Measurements from ENCODE around the gene TIMELESS.
"Not testable (repeated sequence)": the region's sequence is repeated elsewhere in the genome, so short reads cannot be mapped to it uniquely, and the experiment has no call there.

Gene TIMELESS, protein sequence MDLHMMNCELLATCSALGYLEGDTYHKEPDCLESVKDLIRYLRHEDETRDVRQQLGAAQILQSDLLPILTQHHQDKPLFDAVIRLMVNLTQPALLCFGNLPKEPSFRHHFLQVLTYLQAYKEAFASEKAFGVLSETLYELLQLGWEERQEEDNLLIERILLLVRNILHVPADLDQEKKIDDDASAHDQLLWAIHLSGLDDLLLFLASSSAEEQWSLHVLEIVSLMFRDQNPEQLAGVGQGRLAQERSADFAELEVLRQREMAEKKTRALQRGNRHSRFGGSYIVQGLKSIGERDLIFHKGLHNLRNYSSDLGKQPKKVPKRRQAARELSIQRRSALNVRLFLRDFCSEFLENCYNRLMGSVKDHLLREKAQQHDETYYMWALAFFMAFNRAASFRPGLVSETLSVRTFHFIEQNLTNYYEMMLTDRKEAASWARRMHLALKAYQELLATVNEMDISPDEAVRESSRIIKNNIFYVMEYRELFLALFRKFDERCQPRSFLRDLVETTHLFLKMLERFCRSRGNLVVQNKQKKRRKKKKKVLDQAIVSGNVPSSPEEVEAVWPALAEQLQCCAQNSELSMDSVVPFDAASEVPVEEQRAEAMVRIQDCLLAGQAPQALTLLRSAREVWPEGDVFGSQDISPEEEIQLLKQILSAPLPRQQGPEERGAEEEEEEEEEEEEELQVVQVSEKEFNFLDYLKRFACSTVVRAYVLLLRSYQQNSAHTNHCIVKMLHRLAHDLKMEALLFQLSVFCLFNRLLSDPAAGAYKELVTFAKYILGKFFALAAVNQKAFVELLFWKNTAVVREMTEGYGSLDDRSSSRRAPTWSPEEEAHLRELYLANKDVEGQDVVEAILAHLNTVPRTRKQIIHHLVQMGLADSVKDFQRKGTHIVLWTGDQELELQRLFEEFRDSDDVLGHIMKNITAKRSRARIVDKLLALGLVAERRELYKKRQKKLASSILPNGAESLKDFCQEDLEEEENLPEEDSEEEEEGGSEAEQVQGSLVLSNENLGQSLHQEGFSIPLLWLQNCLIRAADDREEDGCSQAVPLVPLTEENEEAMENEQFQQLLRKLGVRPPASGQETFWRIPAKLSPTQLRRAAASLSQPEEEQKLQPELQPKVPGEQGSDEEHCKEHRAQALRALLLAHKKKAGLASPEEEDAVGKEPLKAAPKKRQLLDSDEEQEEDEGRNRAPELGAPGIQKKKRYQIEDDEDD

DNA sequence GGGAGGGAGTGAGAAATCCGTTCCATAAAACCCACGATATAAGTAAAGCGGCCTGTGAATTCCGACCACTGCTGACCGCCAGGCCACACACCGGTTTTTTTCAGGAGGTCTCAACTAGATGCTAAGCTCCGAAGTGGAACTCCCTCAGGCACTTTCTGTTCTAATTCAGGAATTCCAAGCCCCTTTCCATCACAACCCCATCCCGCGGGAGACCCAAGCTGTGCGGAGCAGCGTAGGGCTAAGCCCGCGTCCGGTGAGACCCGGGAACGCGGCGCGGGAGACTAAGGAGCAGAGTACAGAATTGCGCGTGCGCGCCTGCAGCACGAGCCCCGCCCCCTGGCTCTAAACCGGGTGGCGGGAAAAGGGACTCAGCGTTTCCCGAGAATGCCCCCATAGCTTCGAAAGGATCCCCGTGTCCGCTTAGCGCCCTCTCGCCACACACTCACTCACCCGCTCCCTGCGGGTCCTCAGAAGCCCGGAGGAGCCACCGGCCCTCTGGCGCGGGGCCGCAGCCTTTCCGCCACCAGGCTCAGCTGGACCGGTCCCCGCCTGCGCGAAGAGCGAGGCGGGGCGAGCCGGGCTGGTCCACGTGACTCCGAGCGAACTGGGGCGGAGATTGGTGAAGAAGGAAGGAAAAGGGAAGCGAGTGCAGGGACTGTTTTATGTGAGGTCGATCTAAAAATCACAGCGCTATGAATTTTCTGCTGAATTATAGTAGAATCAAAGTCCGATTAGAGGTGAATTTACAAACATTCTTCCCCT lies at the start of gene TIMELESS:
TIMELESS (minus strand) TSS at position 567 of the 762 bp plus-strand sequence. CDS start 15,256 bp downstream, outside the sequence.
- H3K36me3 ChIP-seq (ENCODE audit: control insufficient read depth, insufficient read depth, low read length) = no peaks in the 10 kb centered on the region
- H3K4me1 ChIP-seq (ENCODE audit: control insufficient read depth, insufficient read depth, low read length) = no peaks in the 10 kb centered on the region
- peak within 1 kb of the TSS; percentile 93 for H3K4me3 ChIP-seq (ENCODE audit: low read length)
- H3K27me3 ChIP-seq (ENCODE audit: control insufficient read depth, insufficient read depth, low read length) = peaks cover 6% of the 10 kb centered on the region
- H3K9me3 ChIP-seq (ENCODE audit: control insufficient read depth, low read length) = no peaks in the 10 kb centered on the region
- peak within 1 kb of the TSS; percentile 91 for H3K9ac ChIP-seq (ENCODE audit: low read length)

DNA sequence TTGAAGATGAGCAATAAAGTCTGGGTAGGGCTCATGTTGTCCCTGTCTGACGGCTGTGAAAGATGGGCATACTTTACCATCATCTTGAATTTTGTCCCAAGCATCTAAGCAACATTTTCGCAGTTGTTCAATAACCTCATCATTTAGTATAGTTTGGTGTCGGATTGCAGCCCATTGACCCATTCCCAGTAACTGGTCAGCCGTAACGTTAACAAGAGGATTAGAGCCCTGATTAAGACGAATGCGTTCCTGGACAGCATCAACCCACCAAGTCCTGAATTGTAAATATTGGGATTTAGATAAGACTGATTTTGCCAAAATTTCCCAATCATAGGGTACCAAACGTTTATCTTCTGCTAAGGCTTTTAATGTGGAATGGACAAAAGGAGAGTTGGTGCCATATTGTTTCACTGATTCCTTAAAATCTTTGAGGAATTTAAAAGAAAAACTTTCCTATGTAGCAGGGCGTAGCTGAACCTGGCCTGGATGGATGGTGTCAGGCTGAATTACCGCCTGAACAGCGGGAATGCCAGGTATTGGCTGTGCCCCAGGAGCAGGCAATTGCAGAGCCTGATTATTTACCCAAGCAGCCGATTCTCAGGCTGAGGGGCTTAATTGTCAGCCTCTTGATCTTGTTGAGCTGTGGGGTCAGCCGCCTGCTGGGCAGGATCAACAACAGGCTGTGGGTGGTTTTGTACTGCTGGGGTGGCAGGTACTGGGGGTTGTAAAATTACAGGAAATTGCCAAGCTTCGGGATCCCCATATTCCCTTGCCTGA lies 49.1 kb upstream of the TIMELESS start:
- not testable (repeated sequence) for H3K36me3 ChIP-seq (ENCODE audit: control insufficient read depth, insufficient read depth, low read length)

DNA sequence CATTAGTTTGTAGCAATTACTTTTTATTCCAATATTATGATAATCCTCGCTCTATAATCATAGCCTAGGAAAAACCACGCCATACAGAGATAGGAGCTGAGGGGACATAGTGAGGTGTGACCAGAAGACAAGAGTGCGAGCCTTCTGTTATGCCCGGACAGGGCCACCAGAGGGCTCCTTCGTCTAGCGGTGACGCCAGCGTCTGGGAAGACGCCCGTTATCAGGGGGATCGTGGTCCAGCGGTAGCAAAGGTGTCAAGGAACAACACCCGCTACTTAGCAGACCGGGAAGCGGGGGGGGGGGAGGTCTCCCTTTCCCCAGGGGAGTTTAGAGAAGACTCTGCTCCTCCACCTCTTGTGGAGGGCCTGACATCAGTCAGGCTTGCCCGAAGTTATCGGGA lies 47.5 kb upstream of the TIMELESS start:
- H3K9me3 ChIP-seq (ENCODE audit: control insufficient read depth, low read length); H3K9ac ChIP-seq (ENCODE audit: low read length); H3K4me3 ChIP-seq (ENCODE audit: low read length); H3K36me3 ChIP-seq (ENCODE audit: control insufficient read depth, insufficient read depth, low read length); H3K4me1 ChIP-seq (ENCODE audit: control insufficient read depth, insufficient read depth, low read length); H3K27me3 ChIP-seq (ENCODE audit: control insufficient read depth, insufficient read depth, low read length): not testable (repeated sequence)

More for the DNA sequence above, 49.1 kb upstream of the TIMELESS start:
- not testable (repeated sequence) for H3K9me3 ChIP-seq (ENCODE audit: control insufficient read depth, low read length); H3K27me3 ChIP-seq (ENCODE audit: control insufficient read depth, insufficient read depth, low read length); H3K4me1 ChIP-seq (ENCODE audit: control insufficient read depth, insufficient read depth, low read length); H3K4me3 ChIP-seq (ENCODE audit: low read length); H3K9ac ChIP-seq (ENCODE audit: low read length)

DNA sequence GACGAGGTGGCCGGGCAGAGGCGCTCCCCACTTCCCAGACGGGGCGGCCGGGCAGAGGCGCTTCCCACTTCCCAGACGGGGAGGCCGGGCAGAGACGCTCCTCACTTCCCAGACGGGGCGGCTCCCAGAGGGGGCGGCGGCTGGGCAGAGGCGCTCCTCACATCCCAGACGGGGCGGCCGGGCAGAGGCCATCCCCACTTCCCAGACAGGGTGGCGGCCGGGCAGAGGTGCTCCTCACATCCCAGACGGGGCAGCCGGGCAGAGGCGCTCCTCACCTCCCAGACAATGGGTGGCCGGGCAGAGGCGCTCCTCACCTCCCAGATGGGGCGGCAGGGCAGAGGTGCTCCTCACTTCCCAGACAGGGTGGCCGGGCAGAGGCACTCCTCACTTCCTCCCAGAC lies 45.3 kb upstream of the TIMELESS start:
- H3K9me3 ChIP-seq (ENCODE audit: control insufficient read depth, low read length); H3K4me1 ChIP-seq (ENCODE audit: control insufficient read depth, insufficient read depth, low read length); H3K4me3 ChIP-seq (ENCODE audit: low read length); H3K9ac ChIP-seq (ENCODE audit: low read length); H3K36me3 ChIP-seq (ENCODE audit: control insufficient read depth, insufficient read depth, low read length): not testable (repeated sequence)
- peaks cover 19% of the 10 kb centered on the region for H3K27me3 ChIP-seq (ENCODE audit: control insufficient read depth, insufficient read depth, low read length)

DNA sequence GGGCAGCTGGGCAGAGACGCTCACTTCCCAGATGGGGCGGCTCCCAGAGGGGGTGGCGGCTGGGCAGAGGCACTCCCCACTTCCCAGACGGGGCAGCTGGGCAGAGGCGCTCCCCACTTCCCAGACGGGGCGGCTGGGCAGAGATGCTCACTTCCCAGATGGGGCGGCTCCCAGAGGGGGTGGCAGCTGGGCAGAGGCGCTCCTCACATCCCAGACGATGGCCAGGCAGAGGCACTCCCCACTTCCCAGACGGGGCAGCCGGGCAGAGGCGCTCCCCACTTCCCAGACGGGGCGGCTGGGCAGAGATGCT lies 44.8 kb upstream of the TIMELESS start:
- not testable (repeated sequence) for H3K4me1 ChIP-seq (ENCODE audit: control insufficient read depth, insufficient read depth, low read length); H3K36me3 ChIP-seq (ENCODE audit: control insufficient read depth, insufficient read depth, low read length); H3K4me3 ChIP-seq (ENCODE audit: low read length); H3K9ac ChIP-seq (ENCODE audit: low read length); H3K9me3 ChIP-seq (ENCODE audit: control insufficient read depth, low read length)
- H3K27me3 ChIP-seq (ENCODE audit: control insufficient read depth, insufficient read depth, low read length) = peaks cover 23% of the 10 kb centered on the region

DNA sequence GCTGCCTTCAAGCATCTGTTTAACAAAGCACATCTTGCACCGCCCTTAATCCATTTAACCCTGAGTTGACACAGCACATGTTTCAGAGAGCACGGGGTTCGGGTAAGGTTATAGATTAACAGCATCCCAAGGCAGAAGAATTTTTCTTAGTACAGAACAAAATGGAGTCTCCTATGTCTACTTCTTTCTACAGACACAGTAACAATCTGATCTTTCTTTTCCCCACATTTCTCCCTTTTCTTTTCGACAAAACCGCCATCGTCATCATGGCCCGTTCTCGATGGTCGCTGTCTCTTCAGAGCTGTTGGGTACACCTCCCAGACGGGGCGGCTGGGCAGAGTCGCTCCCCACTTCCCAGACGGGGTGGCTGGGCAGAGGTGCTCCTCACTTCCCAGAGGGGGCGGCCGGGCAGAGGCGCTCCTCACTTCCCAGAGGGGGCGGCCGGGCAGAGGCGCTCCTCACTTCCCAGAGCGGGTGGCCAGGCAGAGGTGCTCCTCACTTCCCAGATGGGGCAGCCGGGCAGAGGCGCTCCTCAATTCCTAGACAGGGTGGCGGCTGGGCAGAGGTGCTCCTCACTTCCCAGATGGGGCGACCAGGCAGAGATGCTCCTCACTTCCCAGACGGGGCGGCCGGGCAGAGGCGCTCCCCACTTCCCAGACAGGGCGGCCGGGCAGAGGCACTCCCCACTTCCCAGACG lies 44.3 kb upstream of the TIMELESS start:
- H3K27me3 ChIP-seq (ENCODE audit: control insufficient read depth, insufficient read depth, low read length) = peaks cover 25% of the 10 kb centered on the region
- not testable (repeated sequence) for H3K9me3 ChIP-seq (ENCODE audit: control insufficient read depth, low read length); H3K4me3 ChIP-seq (ENCODE audit: low read length); H3K36me3 ChIP-seq (ENCODE audit: control insufficient read depth, insufficient read depth, low read length); H3K9ac ChIP-seq (ENCODE audit: low read length); H3K4me1 ChIP-seq (ENCODE audit: control insufficient read depth, insufficient read depth, low read length)

DNA sequence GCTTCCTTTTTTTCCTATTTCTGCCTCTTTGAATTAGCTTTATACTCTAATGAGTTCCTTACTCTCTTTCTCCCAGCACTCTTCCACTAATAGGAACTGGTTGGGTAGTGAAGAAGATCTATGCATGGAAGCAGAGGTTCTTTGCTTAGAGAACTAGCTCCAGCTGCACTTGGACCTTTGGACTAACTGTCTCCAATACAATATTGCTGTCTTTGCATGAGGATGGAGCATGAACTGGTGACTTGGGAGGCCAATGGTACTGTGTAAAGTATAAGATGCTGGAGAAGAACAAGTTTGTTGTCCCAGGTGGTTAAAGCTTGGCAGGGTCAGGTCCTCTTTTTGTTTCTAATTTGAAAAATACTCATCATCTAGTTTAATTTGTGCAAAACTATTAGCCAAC lies 41.1 kb upstream of the TIMELESS start:
- peaks cover 8% of the 10 kb centered on the region for H3K4me1 ChIP-seq (ENCODE audit: control insufficient read depth, insufficient read depth, low read length)
- H3K9ac ChIP-seq (ENCODE audit: low read length) = no peak overlapping the region
- H3K27me3 ChIP-seq (ENCODE audit: control insufficient read depth, insufficient read depth, low read length) = peaks cover 23% of the 10 kb centered on the region
- no peak overlapping the region for H3K4me3 ChIP-seq (ENCODE audit: low read length)
- H3K9me3 ChIP-seq (ENCODE audit: control insufficient read depth, low read length) = no peaks in the 10 kb centered on the region
- no peaks in the 10 kb centered on the region for H3K36me3 ChIP-seq (ENCODE audit: control insufficient read depth, insufficient read depth, low read length)

DNA sequence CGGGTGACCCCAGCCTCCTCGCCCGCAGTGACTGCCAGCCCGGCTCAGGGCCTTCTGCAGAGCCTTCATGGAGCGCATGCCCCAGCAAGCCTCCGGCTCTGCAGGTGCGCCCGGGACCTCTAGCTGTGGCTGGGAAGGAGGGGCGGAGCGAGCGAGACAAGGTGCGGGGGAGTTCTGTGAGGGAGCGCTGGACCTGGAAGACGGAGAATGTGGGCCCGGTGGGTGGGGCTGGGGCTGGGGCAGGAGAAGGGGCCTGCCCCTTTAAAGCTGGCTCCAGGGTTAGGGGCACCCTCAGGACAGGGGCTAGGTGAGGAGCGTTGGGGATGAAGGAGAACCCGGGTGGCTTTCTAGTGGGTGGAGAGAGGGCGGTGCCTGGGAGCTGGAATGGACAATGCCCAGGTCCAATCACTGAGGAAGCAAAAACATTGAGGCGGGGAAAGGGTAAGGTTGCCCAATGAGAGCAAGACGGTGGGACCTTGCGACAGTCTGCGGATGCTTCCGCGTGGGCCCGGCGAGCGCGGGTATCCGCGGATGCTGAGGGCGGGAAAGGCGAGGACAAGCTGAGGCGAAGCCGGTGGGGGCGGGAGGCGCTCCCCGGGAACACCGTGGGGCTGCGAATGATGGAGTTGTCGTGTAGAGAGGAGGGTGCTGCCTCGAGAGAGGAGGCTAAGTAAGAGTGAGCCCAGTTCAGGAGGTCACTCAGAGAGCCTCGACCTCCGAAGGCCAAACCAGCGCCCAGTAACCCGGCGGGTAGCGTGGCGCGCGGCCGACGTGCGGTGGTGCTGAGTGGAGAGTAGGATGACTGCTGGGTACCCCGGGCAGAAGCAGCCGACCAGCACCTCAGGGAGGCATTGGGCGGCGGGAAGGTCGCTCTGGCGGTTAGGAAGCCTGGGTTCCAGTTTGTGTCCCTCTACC lies 39.1 kb upstream of the TIMELESS start, which contains the start of gene GLS2:
GLS2 (minus strand) TSS at position 121 of the 915 bp plus-strand sequence; CDS start at position 78, 43 bp downstream.
- Histone ChIP-seq H3K36me3 (ENCODE audit: control insufficient read depth, insufficient read depth, low read length) (no peaks in the 10 kb centered on the region), H3K4me3 (ENCODE audit: low read length) (peak within 1 kb of the TSS; percentile 45), H3K27me3 (ENCODE audit: control insufficient read depth, insufficient read depth, low read length) (peaks cover 23% of the 10 kb centered on the region), H3K4me1 (ENCODE audit: control insufficient read depth, insufficient read depth, low read length) (peaks cover 8% of the 10 kb centered on the region), H3K9ac (ENCODE audit: low read length) (peak within 1 kb of the TSS; percentile 38), H3K9me3 (ENCODE audit: control insufficient read depth, low read length) (no peaks in the 10 kb centered on the region)

DNA sequence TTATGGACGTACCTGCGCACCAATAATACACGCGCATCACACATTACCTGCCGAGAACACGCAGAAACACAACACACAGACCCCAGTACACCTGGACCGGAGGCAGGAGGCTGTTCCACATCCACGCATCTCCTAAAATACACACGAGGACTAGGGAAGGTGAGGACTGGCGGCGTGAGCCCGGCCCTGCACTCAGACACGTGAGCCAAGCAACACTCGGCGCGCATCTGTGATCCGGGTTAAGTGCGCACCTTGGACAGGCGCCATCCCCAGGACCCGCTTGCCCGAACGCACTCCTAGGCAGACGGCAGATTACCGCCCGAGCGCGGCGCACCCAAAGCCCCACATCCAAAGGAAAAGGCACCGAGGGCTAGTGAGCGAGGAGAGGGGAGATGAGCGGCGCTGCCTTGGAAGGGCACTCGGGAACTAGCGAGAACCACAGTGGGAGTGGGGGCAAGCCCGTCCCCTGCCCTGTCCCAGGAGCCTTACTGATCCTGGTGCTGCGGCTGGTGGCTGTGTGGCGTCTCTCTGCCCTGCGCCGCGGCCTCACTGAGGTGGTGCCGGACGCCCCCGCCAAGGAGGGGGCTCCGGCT lies 38.3 kb upstream of the TIMELESS start:
- Histone ChIP-seq H3K27me3 (ENCODE audit: control insufficient read depth, insufficient read depth, low read length) (peaks cover 22% of the 10 kb centered on the region), H3K4me1 (ENCODE audit: control insufficient read depth, insufficient read depth, low read length) (peaks cover 8% of the 10 kb centered on the region), H3K9me3 (ENCODE audit: control insufficient read depth, low read length) (no peaks in the 10 kb centered on the region), H3K9ac (ENCODE audit: low read length) (peak overlapping the region; percentile 38), H3K36me3 (ENCODE audit: control insufficient read depth, insufficient read depth, low read length) (no peaks in the 10 kb centered on the region), H3K4me3 (ENCODE audit: low read length) (peak overlapping the region; percentile 45)

DNA sequence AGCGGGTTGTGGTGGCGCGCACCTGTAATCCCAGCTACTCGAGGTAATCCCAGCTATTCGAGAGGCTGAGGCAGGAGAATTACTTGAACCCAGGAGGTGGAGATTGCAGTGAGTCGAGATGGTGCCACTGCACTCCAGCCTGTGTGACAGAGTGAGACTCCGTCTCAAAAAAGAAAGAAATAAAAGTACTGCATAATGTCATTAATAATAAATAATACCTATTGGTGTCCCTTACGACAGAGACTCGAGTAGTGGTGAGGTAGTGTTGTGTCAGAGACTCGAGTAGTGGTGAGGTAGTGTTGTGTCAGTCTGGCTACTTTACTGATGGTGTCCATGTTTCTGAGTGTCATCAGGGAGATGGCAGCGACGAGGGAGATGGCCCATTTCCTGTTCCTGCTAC lies 37.5 kb upstream of the TIMELESS start:
- H3K4me3 ChIP-seq (ENCODE audit: low read length) = no peak overlapping the region
- H3K4me1 ChIP-seq (ENCODE audit: control insufficient read depth, insufficient read depth, low read length) = peaks cover 8% of the 10 kb centered on the region
- H3K9me3 ChIP-seq (ENCODE audit: control insufficient read depth, low read length) = no peaks in the 10 kb centered on the region
- no peaks in the 10 kb centered on the region for H3K36me3 ChIP-seq (ENCODE audit: control insufficient read depth, insufficient read depth, low read length)
- peaks cover 20% of the 10 kb centered on the region for H3K27me3 ChIP-seq (ENCODE audit: control insufficient read depth, insufficient read depth, low read length)
- no peak overlapping the region for H3K9ac ChIP-seq (ENCODE audit: low read length)
